SKM-1 (cell line): Measurements from ENCODE around the gene ICE1.
"Not testable (repeated sequence)": the region's sequence is repeated elsewhere in the genome, so short reads cannot be mapped to it uniquely, and the experiment has no call there.

Experiments used
- DNase-seq: peaks from one replicate; lab custom pipeline; 2025; ENCODE audit not compliant: unreplicated experiment; lab: John Stamatoyannopoulos, UW

The ICE1 gene

GRCh38 chr5:5483880-5484598, 61.6 kb downstream of the ICE1 start:
- no peak for DNase-seq

DNA sequence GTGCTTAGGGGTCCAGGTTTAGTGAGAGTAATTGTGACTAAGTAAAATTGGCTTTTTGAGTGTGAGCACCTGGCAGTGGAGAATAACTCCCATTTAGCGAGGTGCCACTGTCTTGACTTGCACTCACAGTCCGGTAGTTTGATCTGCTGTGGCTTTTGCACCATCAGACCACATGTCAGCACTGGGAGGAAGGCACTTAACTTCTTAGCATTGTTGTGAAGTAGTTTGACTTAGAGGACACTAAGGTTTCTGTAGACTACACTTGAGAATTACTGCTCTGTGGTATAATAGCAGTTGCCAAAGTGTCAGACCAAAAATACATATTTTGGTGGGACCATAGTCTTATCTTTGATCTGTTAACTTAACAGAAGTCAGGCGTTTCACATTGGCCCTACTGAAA, 63.6 kb downstream of the ICE1 start:
- DNase-seq: no peak

- no peak for DNase-seq
Measured at GRCh38 chr5:5487585-5488360, 65.3 kb downstream of the ICE1 start.

- DNase-seq: no peak
Measured at GRCh38 chr5:5490774-5491347, 68.4 kb downstream of the ICE1 start.

GRCh38 chr5:5492087-5492933, 69.8 kb downstream of the ICE1 start:
- DNase-seq: peak; percentile 10

DNA sequence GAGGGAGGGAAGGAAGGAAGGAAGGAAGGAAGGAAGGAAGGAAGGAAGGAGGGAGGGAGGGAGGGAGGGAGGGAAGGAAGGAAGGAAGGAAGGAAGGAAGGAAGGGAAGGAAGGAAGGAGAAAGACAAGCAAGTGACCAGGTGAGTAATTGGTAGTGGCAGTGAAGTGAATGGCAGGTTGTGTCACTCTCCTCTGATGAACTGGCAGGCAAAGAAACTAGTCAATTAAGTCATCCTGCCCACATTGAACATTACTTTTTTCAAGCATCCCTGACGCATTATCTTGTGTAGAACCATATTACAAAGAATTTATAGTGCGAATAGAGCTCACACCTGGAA, 70.4 kb downstream of the ICE1 start:
- DNase-seq: not testable (repeated sequence)

GRCh38 chr5:5494489-5495402, 72.3 kb downstream of the ICE1 start:
- DNase-seq: no peak

- no peak for DNase-seq
Measured at GRCh38 chr5:5497152-5497788, 74.8 kb downstream of the ICE1 start.

DNA sequence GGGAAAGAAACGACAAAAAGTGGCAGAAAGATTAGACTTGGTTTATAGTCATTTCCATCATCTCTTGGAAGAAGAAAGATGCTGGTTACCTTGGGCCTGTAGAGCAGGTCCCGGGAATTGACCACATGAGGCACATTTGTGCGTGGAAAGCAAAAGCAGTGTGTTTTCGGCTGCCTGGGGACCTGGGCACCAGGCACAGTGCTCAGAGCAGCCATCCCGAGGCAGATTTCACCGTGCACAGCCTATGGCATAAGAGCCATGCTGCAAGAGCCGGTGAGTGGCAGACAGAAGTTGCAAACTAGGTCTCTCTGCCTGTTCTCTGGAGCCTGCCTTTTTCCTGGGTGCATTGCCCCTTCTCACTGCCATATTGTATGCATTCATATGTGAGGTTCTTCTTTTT, 77.0 kb downstream of the ICE1 start:
- no peak for DNase-seq

DNA sequence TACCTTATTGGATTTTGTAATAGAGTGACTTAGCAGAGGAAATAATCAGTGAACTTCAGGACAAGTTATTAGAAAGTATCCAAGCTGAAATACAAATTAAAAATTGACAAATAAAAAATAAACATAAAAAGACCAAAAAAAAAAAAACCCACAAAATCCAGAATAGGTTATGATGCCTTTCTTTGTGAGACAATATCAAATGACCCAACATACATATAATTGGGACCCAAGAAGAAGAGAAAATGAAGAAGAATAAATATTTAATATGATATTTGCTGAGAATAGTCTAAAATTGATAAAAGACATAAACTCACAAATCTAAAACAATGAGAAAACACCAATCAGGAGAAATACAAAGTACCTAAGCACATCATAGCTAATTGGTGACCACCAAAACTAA, 81.8 kb downstream of the ICE1 start:
- no peak for DNase-seq

DNA sequence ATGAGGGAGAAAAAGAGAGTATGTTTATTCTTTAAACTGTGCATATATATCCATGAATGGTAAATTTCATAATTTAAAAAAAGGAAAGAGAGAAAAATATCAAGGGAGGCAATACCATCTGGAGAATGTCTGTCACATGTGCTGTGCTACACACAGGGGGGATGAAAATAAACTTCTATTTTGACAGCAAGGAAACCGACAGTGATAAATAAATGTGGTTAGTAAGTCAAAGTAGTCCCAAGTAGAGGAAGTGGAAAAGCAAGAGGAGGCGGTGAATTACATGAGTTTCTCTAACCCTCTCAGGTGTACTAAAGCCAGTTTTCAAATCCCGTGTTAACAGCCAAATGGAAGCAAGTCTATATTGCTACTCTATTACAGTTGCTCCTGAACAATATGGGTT, 83.3 kb downstream of the ICE1 start:
- DNase-seq: no peak

DNA sequence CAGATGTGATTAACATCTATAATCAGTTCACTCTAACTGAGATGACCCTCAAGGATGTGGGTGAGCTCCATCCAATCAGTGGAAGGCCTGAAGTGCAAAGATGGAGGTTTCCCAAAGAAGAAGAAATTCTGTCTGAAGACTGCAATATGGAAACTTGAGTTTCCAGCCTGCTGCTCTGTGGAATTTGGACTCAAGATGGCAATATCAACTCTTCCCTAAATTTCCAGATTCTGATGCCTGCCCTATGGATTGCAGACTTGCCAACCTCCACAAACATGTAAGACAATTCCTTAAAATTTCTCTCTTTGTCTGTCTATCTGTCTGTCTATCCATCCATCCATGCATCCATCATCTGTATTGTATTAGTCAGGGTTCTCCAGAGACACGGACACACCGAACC, 85.9 kb downstream of the ICE1 start:
- DNase-seq: no peak

DNA sequence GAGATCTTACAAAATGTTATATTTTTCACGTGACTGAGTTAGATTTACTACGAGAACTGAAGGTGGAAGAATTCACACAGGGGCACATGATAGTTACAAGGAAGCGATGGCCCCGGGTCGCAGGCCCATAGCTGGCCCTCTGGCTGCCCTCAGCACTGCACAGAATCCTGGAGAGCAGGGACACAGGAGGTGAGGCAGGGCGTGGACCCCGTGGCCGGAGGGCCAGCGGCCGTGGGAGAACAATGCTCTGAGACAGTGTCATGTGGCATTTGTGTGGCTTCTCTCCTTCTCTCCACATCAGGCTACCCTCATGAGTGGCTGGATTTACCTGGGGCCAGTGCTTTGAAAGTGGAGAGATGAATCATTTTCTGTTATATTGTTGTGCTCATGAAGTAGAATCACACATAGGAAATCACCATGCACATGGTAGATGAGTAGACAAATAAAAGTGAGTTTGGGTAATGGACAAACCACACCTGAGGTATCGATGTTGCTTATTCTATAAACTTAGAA, 89.5 kb downstream of the ICE1 start:
- no peak for DNase-seq

- no peak for DNase-seq
Measured at GRCh38 chr5:5512543-5512942, 90.1 kb downstream of the ICE1 start.

- DNase-seq: not testable (repeated sequence)
Measured at GRCh38 chr5:5520622-5521021, 98.1 kb downstream of the ICE1 start.

GRCh38 chr5:5521029-5521428, 98.6 kb downstream of the ICE1 start:
- DNase-seq: no peak

DNA sequence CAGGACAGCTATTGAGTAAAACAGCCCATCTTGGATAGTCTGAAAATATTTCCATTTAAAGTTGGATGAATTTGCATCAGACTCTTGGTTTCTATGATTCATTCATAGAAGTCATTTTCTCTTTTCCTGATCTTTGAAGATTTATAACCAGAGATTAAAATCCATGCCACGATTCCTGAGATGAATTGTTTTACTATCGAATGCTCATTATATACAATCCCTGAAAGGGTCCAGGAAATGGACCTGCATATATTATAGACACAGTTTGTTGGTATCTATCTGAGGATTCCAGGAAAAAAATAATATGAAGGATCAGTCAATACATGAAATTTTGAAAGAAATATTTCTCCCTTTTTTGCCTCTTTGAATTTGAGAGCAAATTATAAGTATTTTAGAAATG, 99.0 kb downstream of the ICE1 start:
- DNase-seq: no peak

DNA sequence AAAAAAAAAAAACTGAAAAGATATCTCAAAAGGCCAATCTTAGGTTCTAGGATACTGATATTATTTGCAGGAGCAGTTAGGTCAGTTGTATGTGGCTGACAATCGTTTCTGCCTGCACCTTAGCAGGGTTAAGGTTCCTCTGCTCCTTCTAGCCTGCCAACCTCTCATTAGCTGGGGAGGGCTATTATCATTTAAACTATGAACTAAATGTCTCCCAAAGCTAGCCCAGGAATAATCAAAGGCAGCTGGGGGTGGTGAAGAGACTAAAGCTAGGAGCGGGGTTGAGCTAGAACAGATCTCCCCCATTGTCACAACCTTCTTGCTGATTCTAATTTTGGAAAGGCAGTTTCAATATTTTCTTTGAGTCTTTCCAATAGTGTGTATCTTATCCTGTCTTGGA, 99.9 kb downstream of the ICE1 start:
- no peak for DNase-seq

GRCh38 chr5:5523066-5523505, 100.6 kb downstream of the ICE1 start:
- no peak for DNase-seq

DNA sequence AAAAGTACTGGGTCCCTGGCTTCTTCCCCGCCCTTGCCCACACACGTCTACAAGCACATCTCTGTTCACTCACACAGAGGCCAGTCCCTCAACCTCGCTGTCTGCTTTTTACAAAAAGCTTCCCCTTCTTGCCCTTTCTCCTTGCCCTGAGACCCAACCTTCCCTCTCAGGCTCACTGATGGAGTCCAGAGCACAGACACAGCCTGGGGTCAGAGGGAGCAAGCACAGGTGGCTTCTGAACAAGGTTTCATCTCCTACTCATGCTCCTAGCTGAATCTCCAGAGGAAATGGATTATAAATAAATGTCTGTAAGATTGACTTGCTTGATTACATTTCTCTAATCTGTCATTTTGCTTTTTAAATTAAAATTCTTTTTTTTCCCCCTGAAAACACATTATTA, 101.8 kb downstream of the ICE1 start:
- no peak for DNase-seq
